GM12865 (cell line): Measurements from ENCODE around the gene SIRT2.

Source experiments
- DNase-seq: peaks from one replicate; pipeline ENCODE4 v3.0.0; 2010; ENCODE audit warnings: low read depth
- H3K4me3 ChIP-seq: 2 replicates; pipeline ENCODE4 v1.5.1; 2011; ENCODE audit warnings: mild to moderate bottlenecking, low read depth, low read length, control low read depth
- CTCF ChIP-seq: IDR thresholded peaks from 2 replicates; pipeline ENCODE4 v1.5.1; 2011; ENCODE audit warnings: low read length, control low read depth, low read depth, inconsistent platforms; ENCODE audit not compliant: insufficient read depth; ENCODE audit errors: missing control alignments

SIRT2 gene

GRCh38 chr19:38841180-38841766, 58.1 kb downstream of the SIRT2 start:
- DNase-seq: no peak
- no peak overlapping the region for H3K4me3 ChIP-seq
- TF ChIP-seq CTCF: no peak

- no peak for TF ChIP-seq CTCF
- H3K4me3 ChIP-seq: no peak overlapping the region
- DNase-seq: no peak
Observed at GRCh38 chr19:38840583-38840968, 58.8 kb downstream of the SIRT2 start.

GRCh38 chr19:38839816-38840582, 59.4 kb downstream of the SIRT2 start:
- no peak for TF ChIP-seq CTCF
- no peak overlapping the region for H3K4me3 ChIP-seq
- no peak for DNase-seq

- DNase-seq: no peak
- H3K4me3 ChIP-seq: no peak overlapping the region
- no peak for TF ChIP-seq CTCF
Observed at GRCh38 chr19:38838986-38839761, 60.2 kb downstream of the SIRT2 start.

GRCh38 chr19:38838208-38838985, 61.0 kb downstream of the SIRT2 start:
- DNase-seq: no peak
- H3K4me3 ChIP-seq: no peak overlapping the region
- TF ChIP-seq CTCF: no peak

- no peak for DNase-seq
- no peak for TF ChIP-seq CTCF
- H3K4me3 ChIP-seq: no peak overlapping the region
Observed at GRCh38 chr19:38837656-38838121, 61.7 kb downstream of the SIRT2 start.
